ENCODE data around the gene FAM168B.

Gene FAM168B

DNA sequence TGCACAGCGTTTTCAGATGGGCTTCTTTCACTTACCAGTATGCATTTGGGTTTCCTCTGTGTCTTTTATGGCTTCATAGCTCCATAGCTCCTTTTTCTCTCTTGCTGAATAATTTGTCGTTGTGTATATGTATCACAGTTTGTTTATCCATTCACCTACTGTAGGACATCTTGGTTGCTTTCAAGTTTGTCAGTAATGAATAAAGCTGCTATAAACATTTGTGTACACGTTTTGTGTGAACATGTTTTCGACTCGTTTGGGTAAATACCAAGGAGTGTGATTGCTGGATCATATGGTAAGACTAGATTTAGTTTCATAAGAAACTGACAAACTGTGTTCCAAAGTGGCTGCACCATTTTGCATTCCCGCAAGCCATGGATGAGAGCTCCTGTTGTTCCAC lies 94.7 kb downstream of the FAM168B start:
- DNase-seq (ENCODE audit: low read depth): no peak
- H3K4me3 ChIP-seq (ENCODE audit: low read length): no peak overlapping the region
- TF ChIP-seq CTCF (conservative IDR thresholded peaks at IDR 0.05; ENCODE audit: low read depth, low read length): no peak

All from retinal pigment epithelial cell (primary cell).